Mesenchymal stem cell (in vitro differentiated cells and primary cell): ENCODE measurements around the gene ATF2.

Source experiments
- DNase-seq: peaks from one replicate; pipeline ENCODE4 v3.0.0-alpha.2; 2013
- H2AFZ ChIP-seq: one replicate; pipeline ENCODE4 v1.6.1; 2013; ENCODE audit warnings: low read depth, mild to moderate bottlenecking, control low read depth, inconsistent platforms, low read length, moderate library complexity
- H2AK5ac ChIP-seq: 2 replicates; pipeline ENCODE4 v1.6.1; 2013; ENCODE audit warnings: low read length, moderate library complexity, mild to moderate bottlenecking, inconsistent platforms; ENCODE audit not compliant: severe bottlenecking
- H2BK120ac ChIP-seq: one replicate; pipeline ENCODE4 v1.6.1; 2013; ENCODE audit warnings: low read depth, mild to moderate bottlenecking, inconsistent platforms, low read length, moderate library complexity
- H2BK12ac ChIP-seq, 2 experiments: one replicate each; pipeline ENCODE4 v1.6.1; 2013; ENCODE audit warnings: inconsistent platforms in 2 of 2, low read length in 2 of 2, mild to moderate bottlenecking in 2 of 2, moderate library complexity in 2 of 2, control low read depth in 1 of 2
- H2BK15ac ChIP-seq: one replicate; pipeline ENCODE4 v1.6.1; 2013; ENCODE audit warnings: mild to moderate bottlenecking, low read depth, inconsistent platforms; ENCODE audit not compliant: poor library complexity, severe bottlenecking
- H2BK5ac ChIP-seq: 2 replicates; pipeline ENCODE4 v1.6.1; 2013; ENCODE audit warnings: low read depth, mild to moderate bottlenecking, low read length, control low read depth, inconsistent platforms; ENCODE audit not compliant: poor library complexity, severe bottlenecking
- H3K14ac ChIP-seq, 2 experiments: one replicate each; pipeline ENCODE4 v1.6.1; 2013; ENCODE audit warnings: inconsistent platforms in 2 of 2, low read length in 2 of 2, control low read depth in 1 of 2, mild to moderate bottlenecking in 1 of 2, moderate library complexity in 1 of 2
- H3K18ac ChIP-seq, 2 experiments: one replicate each; pipeline ENCODE4 v1.6.1; 2013; ENCODE audit warnings: inconsistent platforms in 2 of 2, low read length in 2 of 2, control low read depth in 1 of 2, low read depth in 1 of 2, mild to moderate bottlenecking in 1 of 2
- H3K23ac ChIP-seq, 2 experiments: one replicate each; pipeline ENCODE4 v1.6.1; 2013; ENCODE audit warnings: inconsistent platforms in 2 of 2, low read length in 2 of 2, mild to moderate bottlenecking in 2 of 2, moderate library complexity in 2 of 2, control low read depth in 1 of 2
- H3K27ac ChIP-seq: 2 replicates; pipeline ENCODE4 v1.5.1; 2013; ENCODE audit warnings: mild to moderate bottlenecking, moderate library complexity, low read length, control low read depth, inconsistent platforms; ENCODE audit not compliant: poor library complexity, severe bottlenecking
- H3K27me3 ChIP-seq, 2 experiments: 2 replicates each; pipeline versions ENCODE4 v1.6.1 to v1.7.0; 2013; ENCODE audit warnings: low read length in 2 of 2, mild to moderate bottlenecking in 2 of 2, moderate library complexity in 2 of 2, control low read depth in 1 of 2, inconsistent platforms in 1 of 2; ENCODE audit not compliant: control insufficient read depth in 1 of 2, insufficient read depth in 1 of 2
- H3K36me3 ChIP-seq, 2 experiments: 2 replicates each; pipeline versions ENCODE4 v1.6.1 to v1.7.0; 2013; ENCODE audit warnings: low read length in 2 of 2, control low read depth in 1 of 2, inconsistent platforms in 1 of 2, low read depth in 1 of 2, mild to moderate bottlenecking in 1 of 2; ENCODE audit not compliant: insufficient read depth in 2 of 2, control insufficient read depth in 1 of 2
- H3K4ac ChIP-seq, 2 experiments: one replicate each; pipeline ENCODE4 v1.6.1; 2013; ENCODE audit warnings: inconsistent platforms in 2 of 2, low read length in 2 of 2, mild to moderate bottlenecking in 2 of 2, moderate library complexity in 2 of 2, control low read depth in 1 of 2, low read depth in 1 of 2
- H3K4me1 ChIP-seq: 2 replicates; pipeline ENCODE4 v1.6.1; 2013; ENCODE audit warnings: low read depth, low read length, control low read depth; ENCODE audit not compliant: control insufficient read depth, insufficient read depth
- H3K4me2 ChIP-seq: 2 replicates; pipeline ENCODE4 v1.6.1; 2013; ENCODE audit warnings: low read length, mild to moderate bottlenecking, inconsistent platforms; ENCODE audit not compliant: poor library complexity, severe bottlenecking
- H3K4me3 ChIP-seq, 2 experiments: 2 replicates each; pipeline versions ENCODE4 v1.5.1 to v1.7.0; 2013; ENCODE audit warnings: low read length in 2 of 2, mild to moderate bottlenecking in 2 of 2, control low read depth in 1 of 2, low read depth in 1 of 2; ENCODE audit not compliant: insufficient read depth in 1 of 2
- H3K79me1 ChIP-seq: replicated peaks from 2 replicates; pipeline ENCODE4 v1.6.1; 2013; ENCODE audit warnings: mild to moderate bottlenecking, control low read depth, low read length, inconsistent platforms; ENCODE audit not compliant: poor library complexity, severe bottlenecking
- H3K9ac ChIP-seq: 2 replicates; pipeline ENCODE4 v1.7.0; 2013; ENCODE audit warnings: mild to moderate bottlenecking, low read length, moderate library complexity
- H3K9me3 ChIP-seq: 2 replicates; pipeline ENCODE4 v1.7.0; 2013; ENCODE audit warnings: mild to moderate bottlenecking, low read length; ENCODE audit not compliant: control insufficient read depth
- H4K8ac ChIP-seq: one replicate; pipeline ENCODE4 v1.6.1; 2013; ENCODE audit warnings: inconsistent platforms, mild to moderate bottlenecking, low read length, moderate library complexity
- H4K91ac ChIP-seq: one replicate; pipeline ENCODE4 v1.6.1; 2013; ENCODE audit warnings: mild to moderate bottlenecking, low read length, inconsistent platforms
- WGBS: methylation state at CpG from one replicate; pipeline ENCODE4 v1.1.7; 2013; ENCODE audit warnings: mixed read lengths; 5-methylcytosine and 5-hydroxymethylcytosine counted together

Gene ATF2

DNA sequence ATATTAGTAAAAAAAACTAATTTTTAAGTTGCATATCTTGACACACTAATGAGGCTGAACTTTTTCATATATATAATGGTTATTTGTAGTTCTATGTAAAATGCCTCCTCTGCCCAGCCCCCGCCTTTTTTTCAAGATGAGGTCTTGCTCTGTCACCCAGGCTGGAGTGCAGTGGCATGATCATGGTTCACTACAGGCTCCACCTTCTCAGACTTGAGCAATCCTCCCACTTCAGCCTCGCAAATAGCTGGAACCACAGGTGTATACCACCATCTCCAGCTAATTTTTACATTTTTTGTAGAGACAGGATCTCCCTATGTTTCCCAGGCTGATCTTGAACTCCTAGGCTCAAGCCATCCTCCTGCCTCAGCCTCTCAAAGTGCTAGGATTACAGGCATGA, 24.3 kb downstream of the ATF2 start:
- no peak overlapping the region for H2BK5ac ChIP-seq
- H3K4me1 ChIP-seq: no peaks in the 10 kb centered on the region
- H4K8ac ChIP-seq: no peak overlapping the region
- H3K27me3 ChIP-seq: no peaks in the 10 kb centered on the region
- no peak overlapping the region for H3K14ac ChIP-seq
- no peak overlapping the region for H2BK12ac ChIP-seq
- no peak for DNase-seq
- H3K4me3 ChIP-seq: no peak overlapping the region
- H2AK5ac ChIP-seq: no peak overlapping the region
- peaks cover 4% of the 10 kb centered on the region for H3K79me1 ChIP-seq
- no peak overlapping the region for H3K18ac ChIP-seq
- no peak overlapping the region for H2BK15ac ChIP-seq
- H3K4ac ChIP-seq: no peak overlapping the region
- H2AFZ ChIP-seq: no peak overlapping the region
- H3K4me2 ChIP-seq: no peak overlapping the region
- no peak overlapping the region for H3K27ac ChIP-seq
- no peak overlapping the region for H3K9ac ChIP-seq
- H3K36me3 ChIP-seq: peaks cover 0 to 45% of the 10 kb centered on the region in 2 experiments
- no peak overlapping the region for H3K23ac ChIP-seq
- no peak overlapping the region for H4K91ac ChIP-seq
- no peaks in the 10 kb centered on the region for H3K9me3 ChIP-seq
- H2BK120ac ChIP-seq: peak overlapping the region; percentile 15
- WGBS: 100% methylated on average over 2 of the region's 2 CpGs

DNA sequence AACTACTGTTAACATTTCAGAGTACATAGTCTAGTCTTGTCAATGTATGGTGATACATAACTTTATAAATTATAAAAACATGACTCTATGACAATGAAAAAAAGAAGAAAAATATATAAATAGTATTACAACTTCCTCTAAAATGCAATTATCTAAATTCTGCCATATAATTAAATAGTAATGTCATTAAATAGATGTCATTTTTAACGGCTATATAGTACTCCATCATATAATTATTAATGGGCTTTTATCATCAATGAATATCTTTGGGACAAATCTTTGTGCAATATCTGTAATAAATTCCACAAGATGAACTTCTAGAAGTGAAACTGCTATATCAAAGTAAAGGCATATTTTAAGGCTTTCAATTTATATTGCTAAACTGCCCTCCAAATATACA, 24.8 kb downstream of the ATF2 start:
- Histone ChIP-seq H3K4ac (no peak overlapping the region), H4K91ac (no peak overlapping the region), H2BK120ac (no peak overlapping the region), H2AFZ (no peak overlapping the region), H3K36me3 (peaks cover 0 to 46% of the 10 kb centered on the region in 2 experiments), H2BK5ac (no peak overlapping the region), H3K27ac (no peak overlapping the region), H3K4me3 (no peak overlapping the region), H4K8ac (no peak overlapping the region), H3K23ac (no peak overlapping the region), H3K4me1 (no peaks in the 10 kb centered on the region), H3K9ac (no peak overlapping the region), H3K14ac (no peak overlapping the region), H2BK15ac (no peak overlapping the region), H2AK5ac (no peak overlapping the region), H2BK12ac (no peak overlapping the region), H3K79me1 (peaks cover 4% of the 10 kb centered on the region), H3K9me3 (no peaks in the 10 kb centered on the region), H3K18ac (no peak overlapping the region), H3K4me2 (no peak overlapping the region), H3K27me3 (no peaks in the 10 kb centered on the region)
- no peak for DNase-seq
- no CpG with 5 or more reads among the region's 1 CpG for WGBS

DNA sequence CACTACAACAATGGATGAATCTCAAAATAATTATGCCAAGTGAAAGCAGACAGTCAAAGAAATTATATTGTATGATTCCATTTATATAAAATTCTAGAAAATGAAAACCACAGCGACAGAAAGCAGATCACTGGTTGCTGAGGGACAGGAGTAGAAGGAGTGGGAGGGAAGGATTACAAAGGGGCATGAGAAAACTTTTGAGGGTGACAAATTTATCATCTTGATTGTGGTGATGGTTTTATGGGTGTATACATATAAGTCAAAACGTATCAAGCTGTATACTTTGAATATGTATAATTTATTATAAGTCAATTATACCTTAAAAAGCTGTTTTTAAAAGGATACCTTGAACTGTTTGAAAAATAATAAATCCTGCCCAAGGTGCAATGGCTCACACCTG, 27.7 kb downstream of the ATF2 start:
- H3K4ac ChIP-seq: no peak overlapping the region
- no peak overlapping the region for H4K91ac ChIP-seq
- no peak overlapping the region for H2AFZ ChIP-seq
- H3K79me1 ChIP-seq: peaks cover 5% of the 10 kb centered on the region
- H2BK12ac ChIP-seq: no peak overlapping the region
- no peak overlapping the region for H2AK5ac ChIP-seq
- no peak overlapping the region for H3K4me2 ChIP-seq
- H3K4me1 ChIP-seq: no peaks in the 10 kb centered on the region
- H2BK120ac ChIP-seq: no peak overlapping the region
- no peak overlapping the region for H2BK15ac ChIP-seq
- H3K23ac ChIP-seq: no peak overlapping the region
- H3K27ac ChIP-seq: no peak overlapping the region
- H3K18ac ChIP-seq: no peak overlapping the region
- peaks cover 0 to 59% of the 10 kb centered on the region in 2 experiments for H3K36me3 ChIP-seq
- no peak overlapping the region for H4K8ac ChIP-seq
- no peaks in the 10 kb centered on the region for H3K9me3 ChIP-seq
- DNase-seq: no peak
- H3K9ac ChIP-seq: no peak overlapping the region
- no peak overlapping the region for H3K14ac ChIP-seq
- H3K27me3 ChIP-seq: no peaks in the 10 kb centered on the region
- no peak overlapping the region for H3K4me3 ChIP-seq
- H2BK5ac ChIP-seq: no peak overlapping the region
- WGBS: 100% methylated on average over 1 of the region's 2 CpGs

GRCh38 chr2:175137793-175138192, 30.2 kb downstream of the ATF2 start:
- no peak overlapping the region for H3K4me2 ChIP-seq
- peaks cover 6% of the 10 kb centered on the region for H3K79me1 ChIP-seq
- H2BK12ac ChIP-seq: no peak overlapping the region
- no peak overlapping the region for H2BK5ac ChIP-seq
- no peak overlapping the region for H2BK120ac ChIP-seq
- DNase-seq: no peak
- H3K14ac ChIP-seq: no peak overlapping the region
- H2AK5ac ChIP-seq: no peak overlapping the region
- H3K4me1 ChIP-seq: no peaks in the 10 kb centered on the region
- no peaks in the 10 kb centered on the region for H3K27me3 ChIP-seq
- peaks cover 3 to 65% of the 10 kb centered on the region in 2 experiments for H3K36me3 ChIP-seq
- H3K23ac ChIP-seq: no peak overlapping the region
- H2AFZ ChIP-seq: no peak overlapping the region
- WGBS: no CpG with 5 or more reads among the region's 2 CpGs
- H3K9me3 ChIP-seq: no peaks in the 10 kb centered on the region
- no peak overlapping the region for H4K91ac ChIP-seq
- no peak overlapping the region for H3K27ac ChIP-seq
- no peak overlapping the region for H3K18ac ChIP-seq
- no peak overlapping the region for H3K4ac ChIP-seq
- no peak overlapping the region for H3K4me3 ChIP-seq
- no peak overlapping the region for H3K9ac ChIP-seq
- H4K8ac ChIP-seq: no peak overlapping the region
- no peak overlapping the region for H2BK15ac ChIP-seq
